GM12872 (cell line): ENCODE results near the gene SLC38A2.

Experiments used
- TF ChIP-seq, protein P1 (sequence below): IDR thresholded peaks from 3 replicates; pipeline ENCODE4 v1.5.1; 2011; ENCODE audit warnings: low read depth, mild to moderate bottlenecking, low read length, moderate library complexity; ENCODE audit not compliant: insufficient read depth

Gene SLC38A2

DNA sequence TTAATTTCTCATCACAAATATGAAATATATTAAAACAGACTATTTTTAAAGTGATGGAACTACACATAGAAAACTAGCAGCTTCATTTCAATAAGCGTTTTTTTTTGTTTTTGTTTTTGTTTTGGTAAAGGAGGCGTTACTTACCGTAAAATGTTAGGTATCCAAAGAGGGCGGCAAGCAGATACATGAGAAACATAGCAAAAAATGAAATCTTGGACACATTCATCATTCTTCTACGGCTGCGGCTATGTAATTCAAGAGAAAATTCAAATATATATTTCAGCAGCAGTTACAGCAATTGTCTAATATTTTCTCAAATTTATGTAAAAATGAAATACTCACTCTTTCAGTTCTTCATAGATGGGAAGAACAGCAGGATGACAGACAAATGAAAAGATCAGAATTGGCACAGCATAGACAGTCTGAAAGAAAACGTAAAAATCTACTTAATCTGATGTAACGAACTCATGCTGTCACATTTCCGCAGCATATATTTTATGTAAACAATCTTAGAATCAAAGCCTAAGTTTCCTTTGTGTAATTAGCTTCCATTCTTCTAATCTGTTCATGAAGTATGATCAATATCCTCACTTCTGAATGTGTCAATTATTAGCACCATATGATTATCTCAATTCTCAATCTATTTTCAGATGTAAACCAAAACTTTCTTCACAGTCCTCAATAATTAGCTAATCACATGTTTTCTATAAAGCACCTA lies 8.8 kb downstream of the SLC38A2 start:
- TF ChIP-seq, protein P1, sequence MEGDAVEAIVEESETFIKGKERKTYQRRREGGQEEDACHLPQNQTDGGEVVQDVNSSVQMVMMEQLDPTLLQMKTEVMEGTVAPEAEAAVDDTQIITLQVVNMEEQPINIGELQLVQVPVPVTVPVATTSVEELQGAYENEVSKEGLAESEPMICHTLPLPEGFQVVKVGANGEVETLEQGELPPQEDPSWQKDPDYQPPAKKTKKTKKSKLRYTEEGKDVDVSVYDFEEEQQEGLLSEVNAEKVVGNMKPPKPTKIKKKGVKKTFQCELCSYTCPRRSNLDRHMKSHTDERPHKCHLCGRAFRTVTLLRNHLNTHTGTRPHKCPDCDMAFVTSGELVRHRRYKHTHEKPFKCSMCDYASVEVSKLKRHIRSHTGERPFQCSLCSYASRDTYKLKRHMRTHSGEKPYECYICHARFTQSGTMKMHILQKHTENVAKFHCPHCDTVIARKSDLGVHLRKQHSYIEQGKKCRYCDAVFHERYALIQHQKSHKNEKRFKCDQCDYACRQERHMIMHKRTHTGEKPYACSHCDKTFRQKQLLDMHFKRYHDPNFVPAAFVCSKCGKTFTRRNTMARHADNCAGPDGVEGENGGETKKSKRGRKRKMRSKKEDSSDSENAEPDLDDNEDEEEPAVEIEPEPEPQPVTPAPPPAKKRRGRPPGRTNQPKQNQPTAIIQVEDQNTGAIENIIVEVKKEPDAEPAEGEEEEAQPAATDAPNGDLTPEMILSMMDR = no peak

DNA sequence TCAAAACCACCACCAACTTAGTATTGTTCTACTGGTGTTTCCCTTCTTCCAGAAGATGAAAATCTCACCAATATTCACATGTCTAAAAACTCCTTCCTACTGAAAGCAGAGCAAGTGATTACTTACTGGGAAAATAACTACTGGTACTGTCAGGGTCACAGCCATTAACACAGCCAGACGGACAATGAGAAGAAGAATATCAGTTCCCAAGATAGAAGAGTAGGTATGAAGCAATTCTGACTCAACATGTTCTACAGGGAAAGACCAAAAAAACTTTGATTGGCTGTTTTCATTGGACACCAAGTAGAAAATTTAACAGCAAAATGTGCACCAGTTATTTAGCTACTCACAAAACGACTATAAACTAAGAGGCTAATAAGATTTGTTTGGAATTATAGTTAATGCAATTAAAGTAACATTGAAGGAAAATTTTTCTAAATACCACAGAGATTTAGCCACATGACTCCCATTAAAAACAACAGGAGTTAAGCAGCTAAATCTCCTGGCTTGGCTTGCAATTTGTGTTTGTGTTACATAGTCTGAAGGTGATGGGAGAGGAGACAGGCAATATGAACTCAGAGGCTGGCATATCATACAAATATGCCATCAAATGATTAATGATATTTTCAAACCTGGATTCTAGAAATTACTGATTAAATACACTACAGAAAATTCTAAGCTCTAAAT lies 9.5 kb downstream of the SLC38A2 start:
- TF ChIP-seq, protein P1 = no peak

DNA sequence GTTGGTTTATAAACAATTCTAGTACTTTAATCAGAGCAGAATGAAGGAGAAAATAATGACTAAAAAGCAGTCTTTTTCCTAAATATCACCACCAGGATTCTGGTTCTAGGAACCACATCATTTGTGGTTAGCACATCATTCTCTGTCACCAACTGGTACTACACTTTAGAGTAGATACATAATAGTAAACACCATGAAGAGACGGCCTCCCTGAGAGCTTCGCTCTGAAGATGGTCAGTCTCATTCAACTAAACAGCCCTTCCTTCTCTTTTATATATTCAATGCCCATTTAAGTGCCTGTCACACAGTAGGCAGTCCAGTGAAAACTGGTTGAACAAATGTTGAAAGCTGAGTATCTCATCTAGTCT lies 10.9 kb downstream of the SLC38A2 start:
- TF ChIP-seq, protein P1 = no peak

DNA sequence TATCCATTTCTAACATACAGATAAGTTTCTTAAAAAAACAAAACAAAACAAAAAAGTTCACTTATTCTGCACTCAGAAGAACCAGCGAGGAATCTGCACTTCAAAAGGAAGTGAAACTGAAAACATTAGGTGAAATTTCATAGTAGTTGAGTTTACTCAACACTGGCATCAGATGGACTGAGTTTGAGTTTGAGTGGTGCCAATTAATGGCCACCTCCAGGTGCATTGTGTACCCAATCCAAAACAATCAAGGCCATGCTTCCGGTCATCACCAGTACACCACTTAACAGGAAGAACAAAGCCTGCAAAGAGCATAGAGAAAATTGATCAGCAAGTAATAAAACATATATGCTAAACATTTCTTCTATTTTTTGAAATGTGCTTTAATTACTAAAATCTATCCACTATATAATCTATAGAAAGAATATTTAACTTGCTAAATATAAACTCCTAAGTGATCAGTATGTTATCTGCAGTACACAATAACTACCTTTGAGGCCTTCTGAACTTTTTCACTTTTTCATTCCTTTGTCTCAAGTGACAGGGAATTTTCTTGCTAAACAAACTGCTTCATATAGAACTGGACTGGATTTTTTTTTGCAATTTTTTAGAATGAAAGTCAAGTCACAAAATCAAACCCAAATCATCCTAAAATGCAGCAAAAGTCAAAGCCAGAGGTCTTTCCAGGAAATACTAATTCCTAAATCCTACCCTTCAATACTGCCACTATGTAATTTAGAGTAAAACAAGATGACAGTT lies 11.5 kb downstream of the SLC38A2 start:
- TF ChIP-seq, protein P1 = no peak

DNA sequence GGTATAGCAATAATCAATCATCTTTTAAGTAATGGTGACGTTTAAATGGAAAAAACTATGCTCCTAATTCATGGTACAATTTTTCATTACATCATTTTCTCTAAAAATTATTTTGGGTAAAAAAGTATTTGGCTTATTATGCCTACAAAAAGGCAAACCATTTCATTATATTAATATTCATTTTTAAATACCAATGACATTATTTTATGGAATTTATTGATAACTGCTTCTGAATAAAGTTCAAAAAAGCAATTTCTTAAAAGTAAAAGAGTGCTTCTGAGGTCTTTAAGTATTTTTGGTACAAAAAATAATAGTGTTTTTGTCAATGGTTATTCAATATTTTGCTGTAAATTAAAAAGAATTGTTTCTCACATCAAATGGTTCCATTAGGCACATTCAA lies 12.2 kb downstream of the SLC38A2 start:
- TF ChIP-seq, protein P1 = no peak

DNA sequence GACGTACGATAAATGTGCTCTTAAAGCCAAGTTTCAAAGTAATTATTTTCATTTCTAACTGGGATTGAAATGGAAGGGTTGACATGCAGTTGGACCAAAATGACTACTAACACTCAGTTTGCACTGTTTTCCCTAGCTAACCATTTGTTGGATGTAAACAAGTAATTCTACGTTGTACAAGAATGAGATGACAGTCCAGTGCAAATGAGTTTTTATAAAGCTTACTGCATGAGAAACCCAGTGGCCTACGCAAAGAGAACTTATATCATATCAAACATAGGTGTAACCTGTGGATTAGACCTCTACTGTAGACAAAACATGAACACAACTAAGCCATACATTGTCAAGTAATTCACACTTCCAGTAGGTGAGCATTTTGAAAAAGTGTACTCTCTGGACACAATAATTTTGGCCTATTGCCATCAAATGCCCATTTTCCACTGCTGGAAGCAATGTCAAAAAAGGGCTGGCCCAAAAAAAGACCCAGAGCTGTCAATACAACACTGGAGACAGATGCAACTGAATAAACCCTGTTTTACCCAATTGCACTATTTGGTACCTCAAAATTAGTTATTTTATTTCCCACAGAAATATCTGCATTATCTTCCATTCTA lies 12.8 kb downstream of the SLC38A2 start:
- TF ChIP-seq, protein P1 = no peak
